ENCODE data around the gene IGFBP5. TPM values are rescaled to one million over a fixed set of nuclear protein-coding genes. Genes with fewer than 3 reads are reported as not detected.

Gene IGFBP5
- polyA plus RNA-seq, 2 donors, result 29.4 to 46.5 TPM

Other genes starting within 250 kb of the IGFBP5 start
- 1,000 to 10,000 TPM; 2,435 to 5,168 TPM for gene RPL37A, start 196.7 kb downstream of the IGFBP5 start, polyA plus RNA-seq
- 100 to 1,000 TPM in 1 of 2 donors, 10 to 100 TPM in 1; 93.6 to 138 TPM for gene IGFBP2, start 62.1 kb downstream of the IGFBP5 start, polyA plus RNA-seq
- gene TNP1, start 164.5 kb upstream of the IGFBP5 start, polyA plus RNA-seq, result not detected

All from esophagus (tissue), 2 donors.